Fibroblast of villous mesenchyme (primary cell): Measurements from ENCODE around the gene EP400. TPM values are rescaled to one million over a fixed set of nuclear protein-coding genes. Genes with fewer than 3 reads are reported as not detected.
"Not testable (repeated sequence)": the region's sequence is repeated elsewhere in the genome, so short reads cannot be mapped to it uniquely, and the experiment has no call there.

Experiments
- DNase-seq: peaks from one replicate; pipeline ENCODE4 v3.0.0-alpha.2; 2010; ENCODE audit warnings: low read depth
- H3K4me3 ChIP-seq: 2 replicates; pipeline ENCODE4 v1.5.1; 2011; ENCODE audit warnings: low read depth, mild to moderate bottlenecking, low read length
- total RNA-seq: library from RNA; depleted of rRNA; stranded (reverse); fragments of >200 nt; gene quantifications from 2 replicates; pipeline ENCODE4 v1.2.3, GENCODE V29; 2012
- TF ChIP-seq, protein P1 (sequence below): IDR thresholded peaks from 2 replicates; pipeline ENCODE4 v1.5.1; 2012; ENCODE audit warnings: low read depth, mild to moderate bottlenecking, low read length; ENCODE audit not compliant: insufficient read depth

The EP400 gene
- total RNA-seq, 1 donor = 13.0 TPM

DNA sequence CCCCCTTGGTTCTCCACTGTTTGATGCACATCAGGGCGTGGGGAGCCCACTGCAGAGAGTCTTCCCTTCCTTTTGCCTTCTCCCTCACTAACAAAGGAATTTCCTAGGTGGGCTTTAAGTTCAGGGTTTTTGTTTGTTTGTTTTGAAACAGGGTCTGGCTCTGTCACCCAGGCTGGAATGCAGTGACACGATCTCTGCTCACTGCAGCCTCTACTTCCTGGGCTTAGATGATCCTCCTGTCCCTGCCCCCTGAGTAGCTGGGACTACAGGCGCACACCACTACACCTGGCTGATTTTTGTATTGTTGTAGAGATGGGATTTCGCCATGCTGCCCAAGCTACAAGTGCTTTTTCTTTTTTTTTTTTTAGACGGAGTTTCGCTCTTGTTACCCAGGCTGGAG is 33.8 kb downstream of the EP400 start:
- DNase-seq = no peak
- H3K4me3 ChIP-seq = no peak overlapping the region
- TF ChIP-seq, protein P1, sequence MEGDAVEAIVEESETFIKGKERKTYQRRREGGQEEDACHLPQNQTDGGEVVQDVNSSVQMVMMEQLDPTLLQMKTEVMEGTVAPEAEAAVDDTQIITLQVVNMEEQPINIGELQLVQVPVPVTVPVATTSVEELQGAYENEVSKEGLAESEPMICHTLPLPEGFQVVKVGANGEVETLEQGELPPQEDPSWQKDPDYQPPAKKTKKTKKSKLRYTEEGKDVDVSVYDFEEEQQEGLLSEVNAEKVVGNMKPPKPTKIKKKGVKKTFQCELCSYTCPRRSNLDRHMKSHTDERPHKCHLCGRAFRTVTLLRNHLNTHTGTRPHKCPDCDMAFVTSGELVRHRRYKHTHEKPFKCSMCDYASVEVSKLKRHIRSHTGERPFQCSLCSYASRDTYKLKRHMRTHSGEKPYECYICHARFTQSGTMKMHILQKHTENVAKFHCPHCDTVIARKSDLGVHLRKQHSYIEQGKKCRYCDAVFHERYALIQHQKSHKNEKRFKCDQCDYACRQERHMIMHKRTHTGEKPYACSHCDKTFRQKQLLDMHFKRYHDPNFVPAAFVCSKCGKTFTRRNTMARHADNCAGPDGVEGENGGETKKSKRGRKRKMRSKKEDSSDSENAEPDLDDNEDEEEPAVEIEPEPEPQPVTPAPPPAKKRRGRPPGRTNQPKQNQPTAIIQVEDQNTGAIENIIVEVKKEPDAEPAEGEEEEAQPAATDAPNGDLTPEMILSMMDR = no peak

GRCh38 chr12:131984334-131984733 is 34.6 kb downstream of the EP400 start:
- no peak for DNase-seq
- no peak overlapping the region for H3K4me3 ChIP-seq
- TF ChIP-seq, protein P1 = no peak

- H3K4me3 ChIP-seq, DNase-seq: not testable (repeated sequence)
Observed at GRCh38 chr12:131985510-131985875, 35.8 kb downstream of the EP400 start.

GRCh38 chr12:131986361-131986760 is 36.6 kb downstream of the EP400 start:
- TF ChIP-seq, protein P1 = no peak
- DNase-seq = no peak
- H3K4me3 ChIP-seq = no peak overlapping the region

GRCh38 chr12:131986910-131987309 is 37.2 kb downstream of the EP400 start:
- TF ChIP-seq, protein P1 = no peak
- no peak overlapping the region for H3K4me3 ChIP-seq
- DNase-seq = no peak

DNA sequence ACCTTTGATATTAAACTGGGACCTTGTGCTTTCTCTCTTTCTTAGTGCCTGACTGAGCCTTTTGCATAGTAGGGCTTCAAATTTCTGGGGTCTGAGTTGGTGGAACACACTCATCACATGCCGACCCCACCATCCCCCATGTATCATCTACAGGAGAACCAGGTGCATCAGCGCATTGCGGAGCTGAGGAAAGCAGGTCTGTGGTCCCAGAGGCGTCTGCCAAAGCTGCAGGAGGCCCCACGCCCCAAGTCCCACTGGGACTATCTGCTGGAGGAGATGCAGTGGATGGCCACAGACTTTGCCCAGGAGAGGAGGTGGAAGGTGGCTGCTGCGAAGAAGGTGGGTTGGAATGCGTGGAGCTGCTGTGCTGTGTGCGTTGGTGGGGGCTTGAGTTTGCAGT is 37.8 kb downstream of the EP400 start:
- TF ChIP-seq, protein P1 = no peak
- H3K4me3 ChIP-seq = no peak overlapping the region
- DNase-seq = no peak

DNA sequence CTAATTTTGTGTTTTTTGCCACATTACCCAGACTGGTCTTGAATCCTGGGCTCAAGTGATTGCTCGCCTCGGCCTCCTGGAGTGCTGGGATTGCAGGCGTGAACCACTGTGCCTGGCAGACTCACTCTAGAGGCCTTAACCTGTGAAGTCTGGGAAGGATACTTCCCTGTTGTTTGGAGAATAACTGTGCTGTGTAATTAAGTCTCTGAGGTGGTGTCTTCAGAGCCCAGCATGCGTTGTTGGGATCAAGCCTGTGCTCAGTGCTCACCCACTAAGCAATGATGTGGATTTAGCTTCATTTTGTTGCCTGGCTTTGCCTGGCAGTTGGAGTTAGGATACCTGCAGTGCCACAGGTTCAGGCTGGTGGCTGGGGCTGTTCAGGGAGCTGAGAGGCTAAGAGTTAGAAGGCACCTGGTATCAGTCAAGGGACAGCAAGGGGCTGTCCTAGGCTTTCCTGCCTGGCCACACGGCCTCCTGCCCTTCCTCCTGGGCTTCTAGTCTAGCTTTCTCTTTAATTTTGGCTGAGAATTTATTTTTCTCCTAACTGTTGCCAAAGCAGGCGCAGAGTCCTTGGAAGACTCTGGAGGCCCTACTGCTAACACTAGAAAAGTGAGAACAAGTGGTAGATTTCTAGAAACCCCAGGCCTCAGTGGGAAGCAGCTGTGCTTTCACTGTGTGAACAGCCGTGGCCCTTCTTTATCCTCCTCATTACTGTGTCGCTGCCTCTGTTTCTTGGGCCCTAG is 38.5 kb downstream of the EP400 start:
- no peak overlapping the region for H3K4me3 ChIP-seq
- DNase-seq = no peak
- TF ChIP-seq, protein P1 = no peak
